ENCODE measurements around the gene APBB2.

DNA sequence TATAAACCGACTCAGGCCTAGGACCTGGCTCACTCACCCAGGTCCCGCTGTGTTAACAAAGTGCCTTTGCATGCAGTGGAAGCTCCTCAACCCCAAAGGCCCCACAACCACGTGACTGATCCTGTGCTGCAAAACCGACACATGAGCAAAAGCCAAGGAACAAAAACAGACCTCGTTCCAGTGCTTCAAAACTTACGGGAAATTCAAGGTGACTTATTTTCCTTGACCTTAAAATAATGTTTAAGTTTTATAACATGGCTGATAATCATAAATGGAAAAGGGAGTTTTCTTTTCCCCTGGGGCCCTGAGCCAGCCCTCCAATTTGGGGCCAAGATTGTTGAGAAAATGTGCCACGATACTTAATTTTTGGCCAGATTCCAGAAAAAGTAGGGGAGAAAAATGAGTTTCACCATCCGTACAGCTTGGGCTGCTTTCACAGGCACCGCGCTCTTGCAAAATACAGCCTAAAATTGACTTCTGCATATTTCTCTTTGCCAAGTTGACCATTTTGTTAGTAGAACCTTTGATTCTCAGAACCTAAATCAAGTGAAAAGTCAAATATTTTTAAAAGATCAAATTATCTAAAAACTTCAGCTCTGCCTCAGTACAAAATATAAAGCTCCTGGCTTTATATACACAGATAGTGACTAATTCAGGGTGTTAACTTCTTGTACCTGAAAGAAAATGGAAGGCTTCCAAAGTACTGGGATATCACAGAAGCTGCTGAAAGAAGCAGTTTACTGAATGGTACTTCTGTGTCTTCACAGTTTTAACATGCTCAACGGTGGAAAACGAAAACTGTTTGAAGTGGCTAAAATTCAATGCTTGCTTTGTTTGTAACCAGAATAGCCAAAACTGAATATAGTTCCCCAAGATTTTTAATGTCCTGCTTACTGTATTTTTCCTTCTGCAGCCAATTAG, 93.8 kb downstream of the APBB2 start:
- TF ChIP-seq, protein P1, sequence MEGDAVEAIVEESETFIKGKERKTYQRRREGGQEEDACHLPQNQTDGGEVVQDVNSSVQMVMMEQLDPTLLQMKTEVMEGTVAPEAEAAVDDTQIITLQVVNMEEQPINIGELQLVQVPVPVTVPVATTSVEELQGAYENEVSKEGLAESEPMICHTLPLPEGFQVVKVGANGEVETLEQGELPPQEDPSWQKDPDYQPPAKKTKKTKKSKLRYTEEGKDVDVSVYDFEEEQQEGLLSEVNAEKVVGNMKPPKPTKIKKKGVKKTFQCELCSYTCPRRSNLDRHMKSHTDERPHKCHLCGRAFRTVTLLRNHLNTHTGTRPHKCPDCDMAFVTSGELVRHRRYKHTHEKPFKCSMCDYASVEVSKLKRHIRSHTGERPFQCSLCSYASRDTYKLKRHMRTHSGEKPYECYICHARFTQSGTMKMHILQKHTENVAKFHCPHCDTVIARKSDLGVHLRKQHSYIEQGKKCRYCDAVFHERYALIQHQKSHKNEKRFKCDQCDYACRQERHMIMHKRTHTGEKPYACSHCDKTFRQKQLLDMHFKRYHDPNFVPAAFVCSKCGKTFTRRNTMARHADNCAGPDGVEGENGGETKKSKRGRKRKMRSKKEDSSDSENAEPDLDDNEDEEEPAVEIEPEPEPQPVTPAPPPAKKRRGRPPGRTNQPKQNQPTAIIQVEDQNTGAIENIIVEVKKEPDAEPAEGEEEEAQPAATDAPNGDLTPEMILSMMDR (IDR thresholded peaks at IDR 0.05; ENCODE audit: low read depth, low read length, poor library complexity, severe bottlenecking): no peak
- no peak for TF ChIP-seq EZH2phosphoT487 (IDR thresholded peaks at IDR 0.05; ENCODE audit: borderline replicate concordance, low read length)

All from DOHH2 (cell line).